GM18909 (cell line): Measurements from ENCODE around the gene CHST7.

Source experiments
- ATAC-seq: cut with Tn5 transposase; IDR thresholded peaks from one replicate; pipeline ENCODE4 v1.9.1; 2021; ENCODE audit warnings: mild to moderate bottlenecking; ENCODE audit not compliant: unreplicated experiment, poor library complexity

CHST7 gene

GRCh38 chrX:46572340-46572936 is 1.1 kb upstream of the CHST7 start:
- peak; percentile 44 for ATAC-seq

- ATAC-seq: peak; percentile 34
These were observed 568 bp downstream of the CHST7 start for GRCh38 chrX:46573892-46574773.

GRCh38 chrX:46574774-46575381 is 1.3 kb downstream of the CHST7 start:
- ATAC-seq: peak; percentile 2

- no peak for ATAC-seq
These were observed 2.0 kb downstream of the CHST7 start for GRCh38 chrX:46575586-46575985.

GRCh38 chrX:46575991-46576392 is 2.4 kb downstream of the CHST7 start:
- no peak for ATAC-seq

GRCh38 chrX:46576458-46576857 is 2.9 kb downstream of the CHST7 start:
- no peak for ATAC-seq

- ATAC-seq: no peak
These were observed 3.8 kb downstream of the CHST7 start for GRCh38 chrX:46577221-46578005.

- ATAC-seq: no peak
These were observed 5.7 kb downstream of the CHST7 start for GRCh38 chrX:46579250-46579649.

- ATAC-seq: no peak
These were observed 7.0 kb downstream of the CHST7 start for GRCh38 chrX:46580613-46581012.

- no peak for ATAC-seq
These were observed 8.8 kb downstream of the CHST7 start for GRCh38 chrX:46582325-46582724.

- no peak for ATAC-seq
These were observed 9.4 kb downstream of the CHST7 start for GRCh38 chrX:46582966-46583365.

- no peak for ATAC-seq
These were observed 11.2 kb downstream of the CHST7 start for GRCh38 chrX:46584736-46585135.

GRCh38 chrX:46587158-46587557 is 13.6 kb downstream of the CHST7 start:
- peak; percentile 62 for ATAC-seq

GRCh38 chrX:46587753-46588171 is 14.2 kb downstream of the CHST7 start:
- no peak for ATAC-seq

- no peak for ATAC-seq
These were observed 14.7 kb downstream of the CHST7 start for GRCh38 chrX:46588263-46588662.

GRCh38 chrX:46589977-46590723 is 16.6 kb downstream of the CHST7 start:
- ATAC-seq: no peak

- ATAC-seq: no peak
These were observed 21.5 kb downstream of the CHST7 start for GRCh38 chrX:46595084-46595483.

GRCh38 chrX:46597208-46597607 is 23.6 kb downstream of the CHST7 start:
- ATAC-seq: no peak

GRCh38 chrX:46597771-46598170 is 24.2 kb downstream of the CHST7 start:
- no peak for ATAC-seq

GRCh38 chrX:46599051-46599560 is 25.5 kb downstream of the CHST7 start:
- no peak for ATAC-seq
